Left colon (tissue), 2 donors: ENCODE measurements around the gene DDN. TPM values are rescaled to one million over a fixed set of nuclear protein-coding genes. Genes with fewer than 3 reads are reported as not detected.

Source experiments
- ATAC-seq: fragments of 200-7000 bp; cut with Tn5 transposase; one replicate; pipeline ENCODE4 v1.9.1; 2020; ENCODE audit warnings: mild to moderate bottlenecking, moderate library complexity
- DNase-seq, 2 donors: peaks; one replicate each; pipeline ENCODE4 v3.0.0-alpha.2; 2020
- intact Hi-C, 2 donors: fragments of 100-400 bp; cut with DNase I in 1 of 2; cut with micrococcal nuclease in 1 of 2; formaldehyde crosslinking; loops; one replicate each; pipeline versions ENCODE4 v1.11.2 to v1.14.0; 2022; cut with DNase I, micrococcal nuclease
- total RNA-seq, 2 donors: library from RNA; stranded (reverse); fragmentation: NEBNext Ultra II Directional; extraction: Animal tissue kit (Norgen Biotek cat#: 25700); gene quantifications; one replicate each; pipeline ENCODE4 v1.2.1, GENCODE V29; 2021
- donor health status: DM: no; HTN: no; CAD: no.
- donor health status: DM: yes; HTN: yes; CAD: no.

DDN gene
- total RNA-seq, 2 donors from 2014 or later, result 0.06 TPM; not detected in 1

GRCh38 chr12:48991247-48992050 is 7.7 kb downstream of the DDN start:
- intact Hi-C loops, result no loop called here
- no peak for DNase-seq
- no peak for ATAC-seq

- intact Hi-C loops, result no loop called here
- no peak for DNase-seq
- no peak for ATAC-seq
These were observed 8.6 kb downstream of the DDN start for GRCh38 chr12:48990552-48990951.

GRCh38 chr12:48988030-48988649 is 11.0 kb downstream of the DDN start:
- intact Hi-C loops, result no loop called here
- DNase-seq (peak in 1 of 2 donors; percentile 86), ATAC-seq (peak; percentile 59)

GRCh38 chr12:48986720-48987291 is 12.4 kb downstream of the DDN start:
- ATAC-seq, result no peak
- intact Hi-C loops, result no loop called here
- no peak for DNase-seq

GRCh38 chr12:48985901-48986300 is 13.3 kb downstream of the DDN start:
- ATAC-seq (no peak), DNase-seq (no peak)
- intact Hi-C loops, result no loop called here

- ATAC-seq, result peak; percentile 80
- peak in 1 of 2 donors; percentile 57 for DNase-seq
- intact Hi-C loops, result no loop called here
These were observed 13.7 kb downstream of the DDN start for GRCh38 chr12:48985475-48985897.

- ATAC-seq, result no peak
- intact Hi-C loops, result no loop called here
These were observed 16.6 kb downstream of the DDN start for GRCh38 chr12:48982397-48983080.

GRCh38 chr12:48981757-48982157 is 17.4 kb downstream of the DDN start:
- intact Hi-C loops, result no loop called here

More at GRCh38 chr12:48982397-48983080, 16.6 kb downstream of the DDN start:
- DNase-seq, result no peak

GRCh38 chr12:48980953-48981756 is 18.0 kb downstream of the DDN start:
- intact Hi-C loops, result no loop called here
- DNase-seq, result peak in 1 of 2 donors; percentile 52
- peak; percentile 36 for ATAC-seq

More at GRCh38 chr12:48981757-48982157, 17.4 kb downstream of the DDN start:
- ATAC-seq (no peak), DNase-seq (no peak)

GRCh38 chr12:48980389-48980952 is 18.7 kb downstream of the DDN start:
- DNase-seq, result peak in 1 of 2 donors; percentile 60
- ATAC-seq, result peak; percentile 52
- intact Hi-C loops, result no loop called here

GRCh38 chr12:48979602-48980388 is 19.4 kb downstream of the DDN start:
- intact Hi-C loops, result no loop called here
- ATAC-seq (peak; percentile 16), DNase-seq (peak in 1 of 2 donors; percentile 49)

GRCh38 chr12:48978741-48979601 is 20.2 kb downstream of the DDN start:
- intact Hi-C loops, result no loop called here
- no peak for DNase-seq
- ATAC-seq, result no peak

- ATAC-seq (peak; percentile 12), DNase-seq (no peak)
- intact Hi-C loops, result no loop called here
These were observed 20.9 kb downstream of the DDN start, which contains the start of gene WNT1 for GRCh38 chr12:48978291-48978740. TSS of gene WNT1 (plus strand) at chr12:48978322. CDS start at chr12:48978651, 329 bp downstream.

GRCh38 chr12:48977290-48978281 is 21.6 kb downstream of the DDN start:
- intact Hi-C loops, result no loop called here
- DNase-seq (peak in 1 of 2 donors; percentile 86), ATAC-seq (peak; percentile 56)
